ENCODE data around the gene CYP4F11.
"Not testable (repeated sequence)": the region's sequence is repeated elsewhere in the genome, so short reads cannot be mapped to it uniquely, and the experiment has no call there.

CYP4F11 gene

DNA sequence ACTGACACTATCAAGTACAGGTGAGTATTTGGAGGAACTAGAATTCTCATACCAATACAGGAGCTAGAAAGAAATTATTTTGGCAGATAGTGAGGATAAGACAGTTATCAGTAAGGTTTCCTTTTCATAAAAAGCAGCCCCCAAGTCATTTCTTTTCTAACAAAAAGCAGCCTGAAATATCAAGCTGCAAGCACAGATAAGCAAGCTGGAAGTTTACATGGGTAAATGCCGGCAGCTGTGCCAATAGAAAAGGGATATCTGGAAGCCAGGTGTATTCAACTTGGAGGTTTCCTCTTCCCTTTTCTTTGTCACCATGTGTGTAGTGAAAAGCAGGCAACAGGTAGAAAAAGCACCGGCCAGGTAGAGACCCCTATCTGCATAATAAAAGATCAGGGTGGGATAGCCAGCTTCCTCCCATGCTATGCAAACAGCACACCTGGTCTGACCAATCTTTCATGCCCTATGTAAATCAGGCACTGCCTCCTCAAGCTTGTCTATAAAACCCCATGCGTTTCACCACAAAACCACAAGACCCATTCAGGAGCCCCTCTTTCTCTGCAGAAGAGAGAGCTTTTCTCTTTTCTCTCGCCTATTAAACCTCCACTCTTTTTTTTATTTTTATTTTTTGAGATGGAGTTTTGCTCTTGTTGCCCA, 59.4 kb downstream of the CYP4F11 start:
- peaks cover 4% of the 10 kb centered on the region for H3K4me1 ChIP-seq (ENCODE audit: insufficient read depth, low read length)
- H3K9ac ChIP-seq (ENCODE audit: low read depth, low read length): no peak overlapping the region
- H3K9me3 ChIP-seq (ENCODE audit: control insufficient read depth, insufficient read depth, low read length): peaks cover 4% of the 10 kb centered on the region; the same call in 1 of the 2 replicates
- H3K36me3 ChIP-seq (ENCODE audit: insufficient read depth, low read length): no peaks in the 10 kb centered on the region

GRCh38 chr19:15873771-15874170, 60.6 kb downstream of the CYP4F11 start:
- H3K9ac ChIP-seq (ENCODE audit: low read depth, low read length); H3K9me3 ChIP-seq (ENCODE audit: control insufficient read depth, insufficient read depth, low read length); H3K4me1 ChIP-seq (ENCODE audit: insufficient read depth, low read length); H3K36me3 ChIP-seq (ENCODE audit: insufficient read depth, low read length): not testable (repeated sequence)

DNA sequence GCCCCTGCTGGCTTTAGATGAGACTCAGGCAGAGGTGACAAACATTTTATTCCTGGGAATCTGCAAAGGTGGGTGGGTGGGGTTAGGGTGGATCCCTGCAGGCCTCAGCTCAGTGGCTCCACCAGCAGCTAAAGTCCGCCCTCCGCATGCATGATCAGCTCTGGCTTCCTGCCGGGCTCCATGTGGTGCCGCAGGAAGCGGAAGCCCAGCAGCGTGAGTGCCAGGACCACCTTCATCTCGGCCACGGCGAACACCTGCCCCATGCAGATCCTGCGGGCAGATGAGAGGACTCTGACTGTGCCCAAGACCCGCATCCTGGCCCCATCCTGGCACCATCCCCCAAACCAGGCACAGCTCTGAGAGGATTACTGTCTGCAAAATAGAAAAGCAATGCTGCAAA, 62.8 kb downstream of the CYP4F11 start:
- peaks cover 4% of the 10 kb centered on the region; the same call in 1 of the 2 replicates for H3K9me3 ChIP-seq (ENCODE audit: control insufficient read depth, insufficient read depth, low read length)
- peaks cover 4% of the 10 kb centered on the region for H3K4me1 ChIP-seq (ENCODE audit: insufficient read depth, low read length)
- H3K9ac ChIP-seq (ENCODE audit: low read depth, low read length): peak overlapping the region; percentile 34; the same call in 1 of the 2 replicates
- no peaks in the 10 kb centered on the region for H3K36me3 ChIP-seq (ENCODE audit: insufficient read depth, low read length)

DNA sequence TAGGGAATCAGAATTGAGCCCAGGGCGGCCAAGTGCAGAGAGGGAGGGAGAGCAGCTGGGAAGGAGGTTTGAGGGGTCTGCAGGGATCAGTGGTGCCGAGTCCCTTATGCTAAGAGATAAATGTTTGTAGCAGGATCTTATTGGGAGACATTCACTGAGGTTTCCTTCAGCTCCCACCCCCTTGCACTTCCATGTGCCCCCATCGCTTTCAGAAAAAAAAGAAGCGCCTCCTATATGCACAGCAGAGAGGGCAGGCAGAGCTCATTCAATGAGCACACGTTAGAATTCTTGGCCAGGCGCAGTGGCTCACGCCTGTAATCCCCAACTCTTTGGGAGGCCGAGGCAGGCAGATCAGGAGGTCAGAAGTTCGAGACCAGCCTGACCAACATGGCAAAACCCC, 64.5 kb downstream of the CYP4F11 start:
- Histone ChIP-seq H3K9me3 (ENCODE audit: control insufficient read depth, insufficient read depth, low read length) (peaks cover 4% of the 10 kb centered on the region; the same call in 1 of the 2 replicates), H3K4me1 (ENCODE audit: insufficient read depth, low read length) (peaks cover 4% of the 10 kb centered on the region), H3K36me3 (ENCODE audit: insufficient read depth, low read length) (no peaks in the 10 kb centered on the region), H3K9ac (ENCODE audit: low read depth, low read length) (no peak overlapping the region)

GRCh38 chr19:15869109-15869555, 65.2 kb downstream of the CYP4F11 start:
- Histone ChIP-seq H3K9ac (ENCODE audit: low read depth, low read length) (no peak overlapping the region), H3K9me3 (ENCODE audit: control insufficient read depth, insufficient read depth, low read length) (no peaks in the 10 kb centered on the region), H3K36me3 (ENCODE audit: insufficient read depth, low read length) (no peaks in the 10 kb centered on the region), H3K4me1 (ENCODE audit: insufficient read depth, low read length) (no peaks in the 10 kb centered on the region)

DNA sequence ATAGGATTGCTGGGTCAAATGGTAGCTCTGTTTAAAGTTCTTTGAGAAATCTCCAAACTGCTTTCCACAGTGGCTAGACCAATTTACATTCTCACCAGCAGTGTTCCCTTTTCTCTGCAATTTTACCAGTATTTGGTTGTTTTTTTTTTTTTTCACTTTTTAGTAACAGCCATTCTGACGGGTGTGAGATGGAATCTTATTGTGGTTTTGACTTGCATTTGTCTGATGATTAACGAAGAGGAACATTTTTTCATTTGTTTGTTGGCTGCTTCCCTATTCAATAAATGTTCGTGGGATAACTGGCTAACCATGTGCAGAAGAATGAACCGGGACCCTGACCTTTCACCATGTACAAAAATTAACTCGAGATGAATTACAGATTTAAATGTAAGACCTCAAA, 67.7 kb downstream of the CYP4F11 start:
- no peak overlapping the region for H3K9ac ChIP-seq (ENCODE audit: low read depth, low read length)
- no peaks in the 10 kb centered on the region for H3K36me3 ChIP-seq (ENCODE audit: insufficient read depth, low read length)
- H3K4me1 ChIP-seq (ENCODE audit: insufficient read depth, low read length): peaks cover 4% of the 10 kb centered on the region; the same call in 1 of the 2 replicates
- no peaks in the 10 kb centered on the region for H3K9me3 ChIP-seq (ENCODE audit: control insufficient read depth, insufficient read depth, low read length)

DNA sequence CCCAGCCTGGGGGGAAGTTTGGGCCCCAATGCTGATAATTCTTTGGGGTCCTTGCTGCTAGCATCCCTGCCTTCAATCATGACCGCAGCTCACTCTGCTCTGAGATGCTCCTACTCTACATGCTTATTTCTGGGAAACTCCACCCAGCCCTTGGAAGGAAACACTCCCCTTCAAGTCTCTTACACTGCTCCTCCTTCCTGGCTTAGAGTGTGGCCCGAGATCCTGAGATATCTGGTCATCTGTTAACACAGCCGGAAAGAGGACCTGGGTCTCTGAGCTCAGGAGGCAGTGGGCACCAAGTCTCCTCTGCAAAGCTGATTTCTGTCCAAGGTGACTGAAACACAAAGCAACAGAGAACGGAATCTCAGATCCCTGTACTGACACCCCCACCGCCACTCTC, 69.5 kb downstream of the CYP4F11 start:
- H3K9me3 ChIP-seq (ENCODE audit: control insufficient read depth, insufficient read depth, low read length): no peaks in the 10 kb centered on the region
- no peak overlapping the region for H3K9ac ChIP-seq (ENCODE audit: low read depth, low read length)
- H3K36me3 ChIP-seq (ENCODE audit: insufficient read depth, low read length): no peaks in the 10 kb centered on the region
- peaks cover 4% of the 10 kb centered on the region; the same call in 1 of the 2 replicates for H3K4me1 ChIP-seq (ENCODE audit: insufficient read depth, low read length)

DNA sequence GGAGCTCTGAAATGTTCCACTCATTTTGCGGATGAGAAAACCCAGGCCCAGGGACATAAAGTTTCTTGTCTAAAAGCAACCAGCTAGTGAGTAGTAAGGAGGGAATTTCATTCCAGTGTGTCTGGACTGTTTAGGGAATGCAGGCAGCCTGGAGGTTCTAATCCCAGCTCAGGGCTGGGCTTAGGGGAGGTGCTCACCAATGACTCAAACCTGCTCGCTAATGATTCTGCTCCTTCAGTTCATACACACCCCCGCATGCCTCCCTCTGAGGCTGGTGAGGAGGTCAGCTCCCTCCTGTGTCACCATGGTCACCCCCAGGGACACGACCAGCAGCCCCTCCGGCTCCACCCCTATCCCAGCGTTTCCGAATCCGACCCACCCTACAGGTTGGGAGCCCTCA, 71.1 kb downstream of the CYP4F11 start:
- no peaks in the 10 kb centered on the region for H3K36me3 ChIP-seq (ENCODE audit: insufficient read depth, low read length)
- peak overlapping the region; percentile 36 for H3K9ac ChIP-seq (ENCODE audit: low read depth, low read length)
- H3K9me3 ChIP-seq (ENCODE audit: control insufficient read depth, insufficient read depth, low read length): no peaks in the 10 kb centered on the region
- peaks cover 4% of the 10 kb centered on the region; the same call in 1 of the 2 replicates for H3K4me1 ChIP-seq (ENCODE audit: insufficient read depth, low read length)

- Histone ChIP-seq H3K9ac (ENCODE audit: low read depth, low read length) (peak overlapping the region; percentile 36; the same call in 1 of the 2 replicates), H3K9me3 (ENCODE audit: control insufficient read depth, insufficient read depth, low read length) (no peaks in the 10 kb centered on the region), H3K4me1 (ENCODE audit: insufficient read depth, low read length) (peaks cover 4% of the 10 kb centered on the region; the same call in 1 of the 2 replicates), H3K36me3 (ENCODE audit: insufficient read depth, low read length) (no peaks in the 10 kb centered on the region)
Observed at GRCh38 chr19:15862444-15862843, 71.9 kb downstream of the CYP4F11 start.
